ENCODE measurements around the gene OGFR. TPM values are rescaled to one million over a fixed set of nuclear protein-coding genes. Genes with fewer than 3 reads are reported as not detected.

OGFR gene
- total and polyA plus RNA-seq, 2 donors (not counting 3 experiments of a cell fraction or from before 2014, with no cell fraction given): 30.8 to 44.0 TPM

- Histone ChIP-seq H3K36me3 (ENCODE audit: control insufficient read depth in 2 of 2, extremely low read depth in 1 of 2, insufficient read depth in 2 of 2, low read length in 2 of 2) (no peaks in the 10 kb centered on the region), H3K4me2 (ENCODE audit: insufficient read depth, low read length) (no peak overlapping the region), H3K27ac (ENCODE audit: insufficient read depth, low read depth, low read length) (no peak overlapping the region), H3K9me1 (replicated peaks; ENCODE audit: control insufficient read depth, extremely low read depth, insufficient read depth, low read length) (no peaks in the 10 kb centered on the region), H3K79me2 (ENCODE audit: control insufficient read depth, insufficient read depth, low read length) (no peaks in the 10 kb centered on the region), H4K20me1 (replicated peaks; ENCODE audit: control insufficient read depth, extremely low read depth, insufficient read depth, low read length) (no peaks in the 10 kb centered on the region), H3K4me1 (ENCODE audit: control insufficient read depth, extremely low read depth, insufficient read depth, low read length) (peaks cover 18% of the 10 kb centered on the region), H3K9me3 (replicated peaks; ENCODE audit: control insufficient read depth, insufficient read depth, low read length) (no peaks in the 10 kb centered on the region), H3K9ac (replicated peaks; ENCODE audit: extremely low read depth, insufficient read depth, low read length) (no peak overlapping the region), H3K27me3 (ENCODE audit: control insufficient read depth in 2 of 2, insufficient read depth in 2 of 2, low read length in 2 of 2) (peaks cover 12 to 28% of the 10 kb centered on the region in 2 experiments), H2AFZ (ENCODE audit: low read depth, low read length) (peak overlapping the region; percentile 15), H3K4me3 (replicated peaks in 1 of 3; ENCODE audit: insufficient read depth in 1 of 3, low read depth in 1 of 3, low read length in 3 of 3) (no peak overlapping the region)
- ChIA-PET CTCF (interaction anchor here (0.7 to 1.2 kb wide), 2 partner anchors 10 to 11 kb away, joined by 3 to 4 read pairs; no protein-coding TSS in a partner anchor), POLR2A (no interaction called here)
- intact Hi-C loops (cut with micrococcal nuclease): no loop called here
- DNase-seq (ENCODE audit: low read depth, low spot score) (peak; percentile 58), FAIRE-seq (peak; percentile 37)
- no TSS peak for BruUV-seq (replicated peaks)
- TF ChIP-seq POLR2AphosphoS5 (IDR thresholded peaks at IDR 0.05; ENCODE audit: insufficient read depth, low read depth, low read length): no peak
- TF ChIP-seq CTCF (IDR thresholded peaks at IDR 0.05; ENCODE audit: extremely low read depth in 1 of 2, insufficient read depth in 1 of 2, low read depth in 1 of 2, low read length in 2 of 2): no peak
- TF ChIP-seq FOS (IDR thresholded peaks at IDR 0.05; ENCODE audit: borderline replicate concordance, insufficient read depth, low read length): no peak
- TF ChIP-seq EZH2 (IDR thresholded peaks at IDR 0.05; ENCODE audit: borderline replicate concordance, low read depth, low read length, severe bottlenecking): no peak
- no peak for TF ChIP-seq JUN (IDR thresholded peaks at IDR 0.05; ENCODE audit: borderline replicate concordance, insufficient read depth, insufficient read length, low read depth)
- TF ChIP-seq POLR2A (IDR thresholded peaks at IDR 0.05; ENCODE audit: low read depth, low read length): no peak
- TF ChIP-seq GATA2 (IDR thresholded peaks at IDR 0.05; ENCODE audit: insufficient read depth, insufficient read length, low read depth, low read length): no peak
- TF ChIP-seq MYC (IDR thresholded peaks at IDR 0.05; ENCODE audit: low read depth, low read length): no peak
- TF ChIP-seq, protein P1, sequence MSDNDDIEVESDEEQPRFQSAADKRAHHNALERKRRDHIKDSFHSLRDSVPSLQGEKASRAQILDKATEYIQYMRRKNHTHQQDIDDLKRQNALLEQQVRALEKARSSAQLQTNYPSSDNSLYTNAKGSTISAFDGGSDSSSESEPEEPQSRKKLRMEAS (IDR thresholded peaks at IDR 0.05; ENCODE audit: insufficient read depth, insufficient read length): no peak
- dilution Hi-C loops (cut with MboI; ENCODE audit: extremely low pct_ligation_motif_present, low sequenced_read_pairs): no loop called here
Observed at GRCh38 chr20:62818592-62819493, 14.2 kb downstream of the OGFR start.
